HEK293 (cell line): ENCODE results near the gene POLA2.

ENCODE experiments used
- CTCF ChIA-PET: fragments of 350-600 bp; formaldehyde crosslinking; extraction: SDS; loops from one replicate; lab custom pipeline; 2021; ENCODE audit warnings: antibody characterized with exemption; lab: Yijun Ruan, JAX
- POLR2A ChIA-PET: fragments of 300-600 bp; formaldehyde crosslinking; extraction: SDS; loops from one replicate; lab custom pipeline; 2020; ENCODE audit warnings: antibody characterized with exemption, inconsistent platforms; lab: Yijun Ruan, JAX
- H3K27ac ChIP-seq: fragments of 200-500 bp; sonication (Bioruptor generic); 2 replicates; pipeline ENCODE4 v1.5.1; 2014; ENCODE audit warnings: low read depth, low read length, control low read depth, inconsistent platforms; ENCODE audit errors: extremely low read depth
- H3K36me3 ChIP-seq, 2 experiments: fragments of 200-500 bp in 1 of 2; sonication (Bioruptor generic) in 1 of 2; 1 replicate in 1 of 2; 2 replicates in 1 of 2; pipeline ENCODE4 v1.5.1; 2014 to 2017; ENCODE audit warnings: inconsistent platforms in 2 of 2, low read length in 2 of 2; ENCODE audit not compliant: control insufficient read depth in 2 of 2, insufficient read depth in 1 of 2
- H3K4me1 ChIP-seq: fragments of 200-500 bp; sonication (Bioruptor generic); 2 replicates; pipeline ENCODE4 v1.5.1; 2014; ENCODE audit warnings: mild to moderate bottlenecking, low read length, inconsistent platforms; ENCODE audit not compliant: control insufficient read depth, insufficient read depth
- H3K4me3 ChIP-seq: 2 replicates; pipeline ENCODE4 v1.5.1; 2011; ENCODE audit warnings: low read depth, mild to moderate bottlenecking, control low read depth, low read length, moderate library complexity
- H3K9me3 ChIP-seq: fragments of 200-500 bp; sonication (Bioruptor generic); 2 replicates; pipeline ENCODE4 v1.5.1; 2014; ENCODE audit warnings: low read depth, low read length, inconsistent platforms; ENCODE audit not compliant: control insufficient read depth, insufficient read depth
- BCL11A ChIP-seq: fragments of 450-650 bp; formaldehyde crosslinking; IDR thresholded peaks from 2 replicates; pipeline ENCODE4 v1.5.1; 2016; ENCODE audit warnings: low read depth, missing biosample characterization, missing genetic modification characterization
- GLIS1 ChIP-seq: fragments of 450-650 bp; formaldehyde crosslinking; IDR thresholded peaks from 2 replicates; pipeline ENCODE4 v1.5.1; 2016; ENCODE audit warnings: missing biosample characterization, missing genetic modification characterization
- KLF1 ChIP-seq: fragments of 450-650 bp; formaldehyde crosslinking; IDR thresholded peaks from 2 replicates; pipeline ENCODE4 v1.5.1; 2016; ENCODE audit warnings: missing biosample characterization, missing genetic modification characterization
- PRDM1 ChIP-seq: fragments of 450-650 bp; formaldehyde crosslinking; IDR thresholded peaks from 2 replicates; pipeline ENCODE4; 2016; ENCODE audit warnings: missing biosample characterization, missing genetic modification characterization
- SALL2 ChIP-seq: fragments of 450-650 bp; formaldehyde crosslinking; IDR thresholded peaks from 2 replicates; pipeline ENCODE4 v1.5.0; 2017; ENCODE audit warnings: missing biosample characterization, mild to moderate bottlenecking, missing genetic modification characterization, borderline replicate concordance
- SETDB1 ChIP-seq: IDR thresholded peaks from one replicate; pipeline ENCODE4 v1.6.1; 2017; ENCODE audit warnings: mild to moderate bottlenecking, low read length, moderate library complexity, mixed read lengths; ENCODE audit not compliant: insufficient read length
- ZBTB8A ChIP-seq: fragments of 450-650 bp; formaldehyde crosslinking; IDR thresholded peaks from 2 replicates; pipeline ENCODE4 v1.5.1; 2016; ENCODE audit warnings: missing biosample characterization, missing genetic modification characterization
- ZNF175 ChIP-seq: fragments of 450-650 bp; formaldehyde crosslinking; IDR thresholded peaks from 2 replicates; pipeline ENCODE4 v1.5.1; 2016; ENCODE audit warnings: missing biosample characterization, missing genetic modification characterization
- ZNF248 ChIP-seq: fragments of 450-650 bp; formaldehyde crosslinking; IDR thresholded peaks from 2 replicates; pipeline ENCODE4 v1.5.1; 2017; ENCODE audit warnings: missing biosample characterization, missing genetic modification characterization
- ZNF302 ChIP-seq: fragments of 450-650 bp; formaldehyde crosslinking; IDR thresholded peaks from 2 replicates; pipeline ENCODE4 v1.5.1; 2016; ENCODE audit warnings: missing biosample characterization, missing genetic modification characterization, low read depth
- ZNF354C ChIP-seq: fragments of 450-650 bp; formaldehyde crosslinking; IDR thresholded peaks from 2 replicates; pipeline ENCODE4 v1.5.1; 2016; ENCODE audit warnings: missing biosample characterization, missing genetic modification characterization, low read depth, borderline replicate concordance
- ZNF37A ChIP-seq: fragments of 450-650 bp; IDR thresholded peaks from 2 replicates; pipeline ENCODE4 v1.5.1; 2018; ENCODE audit warnings: missing biosample characterization, missing genetic modification characterization
- ZNF394 ChIP-seq: fragments of 450-650 bp; formaldehyde crosslinking; IDR thresholded peaks from 2 replicates; pipeline ENCODE4 v1.5.1; 2016; ENCODE audit warnings: missing biosample characterization, missing genetic modification characterization, mild to moderate bottlenecking, moderate library complexity, borderline replicate concordance
- ZNF404 ChIP-seq: fragments of 450-650 bp; formaldehyde crosslinking; IDR thresholded peaks from 2 replicates; pipeline ENCODE4 v1.5.1; 2017; ENCODE audit warnings: missing biosample characterization, missing genetic modification characterization
- ZNF514 ChIP-seq: fragments of 450-650 bp; formaldehyde crosslinking; IDR thresholded peaks from 2 replicates; pipeline ENCODE4 v1.5.1; 2016; ENCODE audit warnings: missing biosample characterization, missing genetic modification characterization
- ZNF558 ChIP-seq: fragments of 450-650 bp; formaldehyde crosslinking; IDR thresholded peaks from 2 replicates; pipeline ENCODE4 v1.5.1; 2016; ENCODE audit warnings: missing biosample characterization, missing genetic modification characterization
- ZNF600 ChIP-seq: fragments of 450-650 bp; formaldehyde crosslinking; IDR thresholded peaks from 2 replicates; pipeline ENCODE4 v1.5.1; 2016; ENCODE audit warnings: missing biosample characterization, missing genetic modification characterization
- ZNF610 ChIP-seq: fragments of 450-650 bp; formaldehyde crosslinking; IDR thresholded peaks from 2 replicates; pipeline ENCODE4 v1.5.1; 2016; ENCODE audit warnings: missing biosample characterization, missing genetic modification characterization, borderline replicate concordance
- ZNF785 ChIP-seq: fragments of 450-650 bp; formaldehyde crosslinking; IDR thresholded peaks from 2 replicates; pipeline ENCODE4 v1.5.1; 2016; ENCODE audit warnings: missing biosample characterization, missing genetic modification characterization
- ZNF791 ChIP-seq: fragments of 450-650 bp; formaldehyde crosslinking; IDR thresholded peaks from 2 replicates; pipeline ENCODE4 v1.5.1; 2016; ENCODE audit warnings: missing biosample characterization, missing genetic modification characterization
- ZSCAN16 ChIP-seq: fragments of 450-650 bp; formaldehyde crosslinking; IDR thresholded peaks from 2 replicates; pipeline ENCODE4 v1.5.1; 2016; ENCODE audit warnings: missing biosample characterization, missing genetic modification characterization
- TF ChIP-seq, protein P1 (sequence below): fragments of 450-650 bp; formaldehyde crosslinking; IDR thresholded peaks from 2 replicates; pipeline ENCODE4 v1.5.1; 2016; ENCODE audit warnings: missing biosample characterization, missing genetic modification characterization
- TF ChIP-seq, protein P2 (sequence below): fragments of 450-650 bp; formaldehyde crosslinking; IDR thresholded peaks from 2 replicates; pipeline ENCODE4 v1.5.1; 2016; ENCODE audit warnings: missing biosample characterization, missing genetic modification characterization
- TF ChIP-seq, protein P3 (sequence below): fragments of 450-650 bp; formaldehyde crosslinking; IDR thresholded peaks from 2 replicates; pipeline ENCODE4 v1.5.1; 2016; ENCODE audit warnings: missing biosample characterization, missing genetic modification characterization

Gene POLA2

DNA sequence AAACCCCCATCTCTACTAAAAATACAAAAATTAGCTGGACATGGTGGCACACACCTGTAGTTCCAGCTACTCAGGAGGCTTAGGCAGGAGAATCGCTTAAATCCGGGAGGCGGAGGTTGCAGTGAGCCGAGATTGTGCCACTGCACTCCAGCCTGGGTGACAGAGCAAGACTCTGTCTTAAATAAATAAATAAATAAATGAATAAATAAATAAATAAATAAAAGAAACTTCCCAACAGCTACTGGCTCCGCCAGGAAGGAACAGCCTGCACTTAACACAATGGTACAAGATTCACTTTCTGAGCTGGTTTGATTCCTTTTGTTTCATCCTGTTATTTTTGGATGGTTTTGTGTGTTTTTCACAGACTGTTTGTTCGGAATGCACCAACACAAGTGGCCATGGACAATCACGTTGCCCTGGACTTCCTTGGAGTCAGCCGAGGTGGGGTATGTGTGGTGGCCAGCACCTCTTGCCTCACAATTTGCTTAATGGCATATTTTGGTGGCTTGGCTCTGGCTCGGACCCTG lies 13.5 kb upstream of the POLA2 start (continued):
- TF ChIP-seq ZNF558 (tag by site-specific recombination): peak; percentile 25; the same call in 1 of the 2 replicates
- TF ChIP-seq ZBTB8A (tag by site-specific recombination): peak; percentile 35

DNA sequence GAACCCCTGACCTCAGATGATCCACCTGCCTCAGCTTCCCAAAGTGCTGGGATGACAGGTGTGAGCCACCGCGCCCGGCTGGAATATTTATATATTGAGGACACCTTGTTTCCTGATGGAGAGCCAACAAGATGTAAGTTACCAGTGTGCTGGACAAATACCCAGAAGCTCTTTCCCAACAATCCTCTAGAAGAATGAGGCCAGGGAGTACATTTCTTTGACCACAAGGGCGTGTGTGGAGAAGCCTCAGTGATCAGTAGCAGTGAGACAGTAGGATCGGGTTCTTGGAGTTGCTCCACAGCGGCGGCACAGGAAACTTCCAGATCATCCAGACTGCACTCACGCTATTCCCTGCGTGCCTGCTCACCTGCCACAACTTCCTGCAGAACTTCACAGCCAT lies 10.3 kb upstream of the POLA2 start:
- TF ChIP-seq ZNF354C: no peak
- CTCF ChIA-PET: interaction anchor here (0.7 to 7.9 kb wide), 10 partner anchors 15 to 207 kb away, joined by 3 to 62 read pairs (median 6); partner anchors contain the start of gene CDC42EP2
- Histone ChIP-seq H3K4me1 (no peaks in the 10 kb centered on the region), H3K27ac (no peak overlapping the region), H3K36me3 (no peaks in the 10 kb centered on the region), H3K4me3 (no peak overlapping the region), H3K9me3 (no peaks in the 10 kb centered on the region)
- POLR2A ChIA-PET: interaction anchor here (0.6 kb wide), 1 partner anchor 163 kb away, joined by 3 read pairs; no protein-coding TSS in a partner anchor

DNA sequence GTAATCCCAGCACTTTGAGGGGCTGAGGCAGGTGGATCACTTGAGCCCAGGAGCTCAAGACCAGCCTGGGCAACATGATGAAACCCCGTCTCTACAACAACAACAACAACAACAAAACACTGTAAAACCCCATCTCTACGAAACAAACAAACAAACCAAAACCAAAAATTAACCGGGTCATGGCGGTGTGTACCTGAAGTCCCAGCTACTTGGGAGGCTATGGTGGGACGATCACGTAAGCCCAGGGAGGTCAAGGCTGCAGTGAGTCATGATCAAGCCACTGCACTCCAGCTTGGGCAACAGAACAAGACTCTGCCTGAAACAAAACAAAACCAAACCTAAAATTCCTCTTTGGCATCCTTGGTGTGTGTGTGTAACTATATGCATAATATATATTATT lies 7.0 kb upstream of the POLA2 start:
- TF ChIP-seq GLIS1: peak; percentile 61
- TF ChIP-seq ZNF514: no peak
- TF ChIP-seq ZNF175 (tag by site-specific recombination): no peak
- Histone ChIP-seq H3K4me3 (no peak overlapping the region), H3K36me3 (no peaks in the 10 kb centered on the region), H3K27ac (no peak overlapping the region), H3K4me1 (no peaks in the 10 kb centered on the region), H3K9me3 (no peaks in the 10 kb centered on the region)
- POLR2A ChIA-PET: interaction anchor here (0.5 to 1.0 kb wide), 2 partner anchors 143 to 289 kb away, joined by 3 to 4 read pairs; partner anchors contain the start of gene TM7SF2
- CTCF ChIA-PET: interaction anchor here (0.5 to 7.9 kb wide), 8 partner anchors 27 to 482 kb away, joined by 3 to 62 read pairs (median 4); partner anchors contain the start of gene CAPN1

DNA sequence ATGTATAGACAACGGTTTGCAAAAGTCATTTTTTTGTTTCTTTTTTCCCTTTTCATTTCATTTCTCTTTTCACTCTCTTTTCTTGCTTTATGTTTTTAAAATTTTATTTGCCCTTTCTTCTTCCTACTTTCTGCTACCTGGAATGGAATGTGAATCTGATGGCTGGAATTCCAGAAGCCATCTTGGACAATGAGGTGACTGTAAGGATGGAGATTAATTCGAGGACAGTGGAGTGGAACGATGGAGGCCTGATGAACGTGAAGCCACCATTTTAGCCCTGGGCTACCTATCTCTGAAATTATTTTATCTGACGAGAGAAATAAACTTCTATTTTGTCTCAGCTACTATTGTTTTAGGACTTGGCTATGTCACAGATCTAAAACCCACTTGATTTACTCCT lies 2.8 kb upstream of the POLA2 start:
- Histone ChIP-seq H3K27ac (no peak overlapping the region), H3K36me3 (peaks cover 0 to 5% of the 10 kb centered on the region in 2 experiments; a peak in 2 of 3 replicates), H3K9me3 (no peaks in the 10 kb centered on the region), H3K4me1 (no peaks in the 10 kb centered on the region), H3K4me3 (no peak overlapping the region)
- POLR2A ChIA-PET: no interaction called here
- no peak for TF ChIP-seq ZNF785 (tag by site-specific recombination)
- peak; percentile 68; the same call in 1 of the 2 replicates for TF ChIP-seq PRDM1
- TF ChIP-seq ZNF610 (tag by site-specific recombination): no peak
- TF ChIP-seq, protein P1, sequence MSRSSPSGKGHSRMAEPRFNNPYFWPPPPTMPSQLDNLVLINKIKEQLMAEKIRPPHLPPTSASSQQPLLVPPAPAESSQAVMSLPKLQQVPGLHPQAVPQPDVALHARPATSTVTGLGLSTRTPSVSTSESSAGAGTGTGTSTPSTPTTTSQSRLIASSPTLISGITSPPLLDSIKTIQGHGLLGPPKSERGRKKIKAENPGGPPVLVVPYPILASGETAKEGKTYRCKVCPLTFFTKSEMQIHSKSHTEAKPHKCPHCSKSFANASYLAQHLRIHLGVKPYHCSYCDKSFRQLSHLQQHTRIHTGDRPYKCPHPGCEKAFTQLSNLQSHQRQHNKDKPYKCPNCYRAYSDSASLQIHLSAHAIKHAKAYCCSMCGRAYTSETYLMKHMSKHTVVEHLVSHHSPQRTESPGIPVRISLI (tag by site-specific recombination): no peak
- no peak for TF ChIP-seq ZNF37A
- CTCF ChIA-PET: interaction anchor here (0.7 kb wide), 2 partner anchors 465 to 571 kb away, joined by 3 read pairs; no protein-coding TSS in a partner anchor

DNA sequence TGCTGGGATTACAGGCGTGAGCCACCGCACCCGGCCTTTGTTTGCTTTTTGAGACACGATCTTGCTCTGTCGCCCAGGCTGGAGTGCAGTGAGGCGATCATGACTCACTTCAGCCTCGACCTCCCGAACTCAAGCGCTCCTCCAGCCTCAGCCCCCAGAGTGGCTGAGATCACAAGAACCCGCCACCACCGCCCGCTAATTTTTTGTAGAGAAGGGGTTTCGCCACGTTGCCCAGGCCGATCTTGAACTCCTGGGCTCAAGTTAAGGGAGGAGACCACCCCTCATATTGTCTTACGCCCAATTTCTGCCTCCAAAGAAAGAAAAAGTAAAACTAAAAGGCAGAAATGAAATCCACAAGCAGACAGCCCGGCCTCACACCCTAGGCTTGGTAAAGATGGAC lies 1.5 kb upstream of the POLA2 start:
- POLR2A ChIA-PET: no interaction called here
- Histone ChIP-seq H3K4me1 (no peaks in the 10 kb centered on the region), H3K36me3 (peaks cover 0 to 15% of the 10 kb centered on the region in 2 experiments; a peak in 2 of 3 replicates), H3K9me3 (no peaks in the 10 kb centered on the region), H3K27ac (no peak overlapping the region), H3K4me3 (no peak overlapping the region)
- TF ChIP-seq, protein P2, sequence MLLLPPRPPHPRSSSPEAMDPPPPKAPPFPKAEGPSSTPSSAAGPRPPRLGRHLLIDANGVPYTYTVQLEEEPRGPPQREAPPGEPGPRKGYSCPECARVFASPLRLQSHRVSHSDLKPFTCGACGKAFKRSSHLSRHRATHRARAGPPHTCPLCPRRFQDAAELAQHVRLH: no peak
- TF ChIP-seq KLF1 (no peak), ZNF302 (tag by site-specific recombination) (no peak), ZNF600 (tag by site-specific recombination) (no peak), SALL2 (no peak), BCL11A (tag by site-specific recombination) (no peak), ZNF791 (tag by site-specific recombination) (no peak), ZNF404 (tag by site-specific recombination) (no peak), ZNF248 (tag by site-specific recombination) (no peak), SETDB1 (no peak), ZNF394 (tag by site-specific recombination) (no peak), ZSCAN16 (tag by site-specific recombination) (no peak)
- TF ChIP-seq, protein P3, sequence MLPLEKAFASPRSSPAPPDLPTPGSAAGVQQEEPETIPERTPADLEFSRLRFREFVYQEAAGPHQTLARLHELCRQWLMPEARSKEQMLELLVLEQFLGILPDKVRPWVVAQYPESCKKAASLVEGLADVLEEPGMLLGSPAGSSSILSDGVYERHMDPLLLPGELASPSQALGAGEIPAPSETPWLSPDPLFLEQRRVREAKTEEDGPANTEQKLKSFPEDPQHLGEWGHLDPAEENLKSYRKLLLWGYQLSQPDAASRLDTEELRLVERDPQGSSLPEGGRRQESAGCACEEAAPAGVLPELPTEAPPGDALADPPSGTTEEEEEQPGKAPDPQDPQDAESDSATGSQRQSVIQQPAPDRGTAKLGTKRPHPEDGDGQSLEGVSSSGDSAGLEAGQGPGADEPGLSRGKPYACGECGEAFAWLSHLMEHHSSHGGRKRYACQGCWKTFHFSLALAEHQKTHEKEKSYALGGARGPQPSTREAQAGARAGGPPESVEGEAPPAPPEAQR (tag by site-specific recombination): no peak
- TF ChIP-seq, all 188 proteins: peak for 0
- CTCF ChIA-PET: no interaction called here
